GM23338 (cell line): Measurements from ENCODE around the gene ANXA6. TPM values are rescaled to one million over a fixed set of nuclear protein-coding genes. Genes with fewer than 3 reads are reported as not detected.
"Not testable (repeated sequence)": the region's sequence is repeated elsewhere in the genome, so short reads cannot be mapped to it uniquely, and the experiment has no call there.

Experiments used
- ATAC-seq: fragments of 200-7000 bp; cut with Tn5 transposase; 3 replicates; pipeline ENCODE4 v1.9.1; 2020
- DNase-seq: peaks from one replicate; pipeline ENCODE4 v3.0.0-alpha.2; 2015; ENCODE audit warnings: low spot score
- H2AFZ ChIP-seq: fragments of 200-600 bp; sonication (generic); 2 replicates; pipeline ENCODE4 v1.8.0; 2016; ENCODE audit warnings: antibody characterized with exemption, mild to moderate bottlenecking, moderate library complexity
- H3F3A ChIP-seq: fragments of 200-600 bp; sonication (generic); replicated peaks from 2 replicates; pipeline ENCODE4 v1.8.0; 2017; ENCODE audit warnings: antibody characterized with exemption, mixed run types, low read depth
- H3K27ac ChIP-seq: fragments of 200-600 bp; sonication (generic); 2 replicates; pipeline ENCODE4 v1.6.1; 2016; ENCODE audit warnings: low read depth
- H3K27me3 ChIP-seq: fragments of 200-600 bp; sonication (generic); 2 replicates; pipeline ENCODE4 v1.8.0; 2016; ENCODE audit warnings: mild to moderate bottlenecking, mixed run types, moderate library complexity; ENCODE audit not compliant: insufficient read depth
- H3K36me3 ChIP-seq: fragments of 200-600 bp; sonication (generic); 2 replicates; pipeline ENCODE4 v1.8.0; 2016; ENCODE audit warnings: mild to moderate bottlenecking; ENCODE audit not compliant: insufficient read depth
- H3K4me1 ChIP-seq: fragments of 200-600 bp; sonication (generic); 2 replicates; pipeline ENCODE4 v1.8.0; 2016; ENCODE audit warnings: mild to moderate bottlenecking, moderate library complexity; ENCODE audit not compliant: insufficient read depth
- H3K4me2 ChIP-seq: fragments of 200-600 bp; sonication (generic); 2 replicates; pipeline ENCODE4 v1.7.1; 2017; ENCODE audit warnings: mixed run types
- H3K4me3 ChIP-seq: fragments of 200-600 bp; sonication (generic); 2 replicates; pipeline ENCODE4 v1.6.1; 2016; ENCODE audit warnings: mixed run types
- H3K79me2 ChIP-seq: fragments of 200-600 bp; sonication (generic); replicated peaks from 2 replicates; pipeline ENCODE4 v1.8.0; 2017; ENCODE audit warnings: mild to moderate bottlenecking; ENCODE audit not compliant: insufficient read depth
- H3K9me2 ChIP-seq: fragments of 200-600 bp; sonication (generic); 2 replicates; pipeline ENCODE4 v1.8.0; 2017; ENCODE audit not compliant: insufficient read depth
- H4K20me1 ChIP-seq: fragments of 200-600 bp; sonication (generic); replicated peaks from 2 replicates; pipeline ENCODE4 v1.8.0; 2017; ENCODE audit warnings: mild to moderate bottlenecking; ENCODE audit not compliant: insufficient read depth
- H3K27ac Mint-ChIP-seq: 2 replicates; pipeline ENCODE4 v1.8.0; 2020; ENCODE audit warnings: inconsistent platforms, mild to moderate bottlenecking, moderate library complexity, mixed read lengths
- H3K27me3 Mint-ChIP-seq: 3 replicates; pipeline ENCODE4 v1.8.0; 2022; ENCODE audit warnings: low read depth, mild to moderate bottlenecking, moderate library complexity, mixed read lengths, inconsistent platforms; ENCODE audit not compliant: insufficient read depth, poor library complexity
- H3K36me3 Mint-ChIP-seq: 3 replicates; pipeline ENCODE4 v1.8.0; 2021; ENCODE audit warnings: low read depth, mild to moderate bottlenecking, inconsistent platforms, moderate library complexity, mixed read lengths
- H3K4me1 Mint-ChIP-seq: 3 replicates; pipeline ENCODE4 v1.8.0; 2020; ENCODE audit warnings: mild to moderate bottlenecking, inconsistent platforms, mixed read lengths
- H3K4me3 Mint-ChIP-seq: 3 replicates; pipeline ENCODE4 v1.8.0; 2021; ENCODE audit warnings: moderate library complexity, mild to moderate bottlenecking, inconsistent platforms, mixed read lengths
- H3K9me3 Mint-ChIP-seq: 3 replicates; pipeline ENCODE4 v1.8.0; 2020; ENCODE audit warnings: moderate library complexity, mild to moderate bottlenecking, inconsistent platforms, mixed read lengths
- CTCF ChIP-seq, 2 experiments: fragments of 200-600 bp in 1 of 2; sonication (generic) in 1 of 2; conservative IDR thresholded peaks; 2 replicates each; pipeline versions ENCODE4 v1.5.1 to v1.6.1; 2016 to 2017; ENCODE audit warnings: antibody characterized with exemption in 2 of 2, low read depth in 2 of 2, mild to moderate bottlenecking in 2 of 2, moderate library complexity in 1 of 2
- EZH2 ChIP-seq: fragments of 200-600 bp; sonication (generic); IDR thresholded peaks from one replicate; pipeline ENCODE4 v1.8.0; 2017; ENCODE audit warnings: antibody characterized with exemption, mild to moderate bottlenecking, low read depth; ENCODE audit not compliant: unreplicated experiment
- NANOG ChIP-seq: IDR thresholded peaks from 2 replicates; pipeline ENCODE4 v1.6.1; 2016; ENCODE audit warnings: antibody characterized with exemption, borderline replicate concordance
- ZNF462 ChIP-seq: fragments of 250-450 bp; sonication (Bioruptor Pico); IDR thresholded peaks from 2 replicates; pipeline ENCODE4 v1.5.0; 2020; ENCODE audit warnings: mild to moderate bottlenecking, moderate library complexity
- polyA plus RNA-seq: library from polyadenylated mRNA; unstranded; fragments of >200 nt; fragmentation: Nextera tagmentation; extraction: Ambion mirVana; gene quantifications from 2 replicates; pipeline ENCODE4 v1.2.1, GENCODE V29; 2016
- total RNA-seq: library from RNA; depleted of rRNA; stranded (reverse); fragments of >200 nt; shearing (Covaris generic); gene quantifications from 2 replicates; pipeline ENCODE4 v1.2.3, GENCODE V29; 2014
- TF ChIP-seq, protein P1 (sequence below): IDR thresholded peaks from 2 replicates; pipeline ENCODE4 v1.6.1; 2016; ENCODE audit warnings: antibody characterized with exemption

Gene ANXA6
- total and polyA plus RNA-seq, 2 experiments from 2014 or later: 26.5 to 110 TPM

DNA sequence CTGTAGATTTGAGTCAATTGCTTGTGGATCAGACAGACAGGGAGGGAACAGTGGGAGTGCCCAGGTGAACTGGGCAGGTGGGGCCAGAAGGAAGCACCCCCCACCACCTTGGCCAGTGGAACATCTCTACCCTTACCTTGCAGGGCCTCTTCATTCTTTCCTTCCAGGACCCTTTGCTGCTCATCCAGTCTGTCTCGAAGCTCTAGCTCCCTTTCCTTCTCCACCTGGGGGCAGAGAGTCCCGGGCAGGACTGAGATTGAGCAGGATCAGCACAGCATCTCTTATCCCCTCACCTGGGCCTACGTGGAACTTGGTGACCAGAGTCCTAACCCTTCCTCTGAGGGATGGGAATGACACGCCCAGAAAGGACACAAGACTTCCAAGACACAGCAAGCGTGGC is 41.3 kb upstream of the ANXA6 start:
- H4K20me1 ChIP-seq: no peaks in the 10 kb centered on the region
- DNase-seq: peak; percentile 15
- no peaks in the 10 kb centered on the region for H3K36me3 ChIP-seq
- peaks cover 3% of the 10 kb centered on the region; the same call in 1 of the 3 replicates for H3K4me1 Mint-ChIP-seq
- no peak overlapping the region for H2AFZ ChIP-seq
- H3K4me2 ChIP-seq: no peak overlapping the region
- H3K4me3 Mint-ChIP-seq: no peak overlapping the region
- H3K36me3 Mint-ChIP-seq: no peaks in the 10 kb centered on the region
- no peak overlapping the region for H3K27ac Mint-ChIP-seq
- no peaks in the 10 kb centered on the region for H3K4me1 ChIP-seq
- H3K4me3 ChIP-seq: no peak overlapping the region
- H3K27ac ChIP-seq: no peak overlapping the region
- H3F3A ChIP-seq: no peaks in the 10 kb centered on the region
- H3K79me2 ChIP-seq: no peaks in the 10 kb centered on the region
- peak; percentile 78 for ATAC-seq
- no peaks in the 10 kb centered on the region for H3K9me2 ChIP-seq
- H3K27me3 Mint-ChIP-seq: peaks cover 3% of the 10 kb centered on the region
- no peaks in the 10 kb centered on the region for H3K27me3 ChIP-seq
- H3K9me3 Mint-ChIP-seq: no peaks in the 10 kb centered on the region; the same call in 2 of the 3 replicates
- TF ChIP-seq CTCF (conservative IDR thresholded peaks at IDR 0.05; ENCODE audit: low read depth in 2 of 2) (0 out of 4 replicates have a peak, but pooled peaks of 1 of the 2 experiments have one; percentile 7), ZNF462 (CRISPR knock-in tag) (no peak), NANOG (no peak), EZH2 (no peak)
- TF ChIP-seq, protein P1, sequence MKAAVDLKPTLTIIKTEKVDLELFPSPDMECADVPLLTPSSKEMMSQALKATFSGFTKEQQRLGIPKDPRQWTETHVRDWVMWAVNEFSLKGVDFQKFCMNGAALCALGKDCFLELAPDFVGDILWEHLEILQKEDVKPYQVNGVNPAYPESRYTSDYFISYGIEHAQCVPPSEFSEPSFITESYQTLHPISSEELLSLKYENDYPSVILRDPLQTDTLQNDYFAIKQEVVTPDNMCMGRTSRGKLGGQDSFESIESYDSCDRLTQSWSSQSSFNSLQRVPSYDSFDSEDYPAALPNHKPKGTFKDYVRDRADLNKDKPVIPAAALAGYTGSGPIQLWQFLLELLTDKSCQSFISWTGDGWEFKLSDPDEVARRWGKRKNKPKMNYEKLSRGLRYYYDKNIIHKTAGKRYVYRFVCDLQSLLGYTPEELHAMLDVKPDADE: no peak

GRCh38 chr5:151197291-151197600 is 39.7 kb upstream of the ANXA6 start:
- not testable (repeated sequence) for H3K27me3 ChIP-seq, H4K20me1 ChIP-seq, ATAC-seq, H3K27ac ChIP-seq, H3K4me2 ChIP-seq, H3K4me3 Mint-ChIP-seq, H3K36me3 ChIP-seq, H3K9me2 ChIP-seq, H3F3A ChIP-seq, H3K4me3 ChIP-seq, H3K27ac Mint-ChIP-seq, H3K4me1 Mint-ChIP-seq, DNase-seq, H3K79me2 ChIP-seq, H3K9me3 Mint-ChIP-seq, H2AFZ ChIP-seq, H3K36me3 Mint-ChIP-seq, H3K4me1 ChIP-seq, H3K27me3 Mint-ChIP-seq
